ENCODE data around the gene KIF1A.

- no peak for TF ChIP-seq MAX (IDR thresholded peaks at IDR 0.05)
- no peak for TF ChIP-seq YY1 (IDR thresholded peaks at IDR 0.05; ENCODE audit: low read depth)
- TF ChIP-seq NFIC (IDR thresholded peaks at IDR 0.05): no peak
Measured at GRCh38 chr2:240734756-240735155, 85.3 kb downstream of the KIF1A start.

Measured in Ishikawa (cell line).